ENCODE measurements around the gene MCF2L.

GRCh38 chr13:113060557-113061270 is 91.7 kb downstream of the MCF2L start:
- TF ChIP-seq CTCF (IDR thresholded peaks at IDR 0.05; ENCODE audit: poor library complexity, severe bottlenecking) = no peak
- TF ChIP-seq POLR2AphosphoS5 (IDR thresholded peaks at IDR 0.05) = no peak
- no peak for TF ChIP-seq REST (IDR thresholded peaks at IDR 0.05; ENCODE audit: borderline replicate concordance)
- no peak for TF ChIP-seq RAD21 (conservative IDR thresholded peaks at IDR 0.05)
- TF ChIP-seq EZH2 (IDR thresholded peaks at IDR 0.05; ENCODE audit: borderline replicate concordance, insufficient read depth, low read length, poor library complexity, severe bottlenecking) = no peak

All from neural cell (in vitro differentiated cells).